Right lobe of liver (tissue), 6 donors: ENCODE results near the gene INPPL1. TPM values are rescaled to one million over a fixed set of nuclear protein-coding genes. Genes with fewer than 3 reads are reported as not detected.

Experiments used
- ATAC-seq, 4 donors: fragments of 200-7000 bp; cut with Tn5 transposase; one replicate each; pipeline ENCODE4 v1.9.1; 2020; ENCODE audit warnings: mild to moderate bottlenecking in 4 of 4, moderate library complexity in 4 of 4
- DNase-seq, 3 donors: peaks; one replicate each; pipeline ENCODE4 v3.0.0-alpha.2; 2020
- H3K27ac ChIP-seq, 3 donors: fragments of 200-600 bp; one replicate each; pipeline ENCODE4 v1.8.0; 2022
- H3K27me3 ChIP-seq, 2 donors: fragments of 200-600 bp; one replicate each; pipeline ENCODE4 v1.8.0; 2022
- H3K36me3 ChIP-seq, 4 donors: fragments of 200-600 bp; sonication (generic) in 1 of 4; one replicate each; pipeline versions ENCODE4 v1.5.1 to v1.8.0; 2017 to 2022; ENCODE audit warnings: control low read depth in 1 of 4
- H3K4me1 ChIP-seq, 4 donors: fragments of 200-600 bp; sonication (generic) in 1 of 4; one replicate each; pipeline versions ENCODE4 v1.5.1 to v1.8.0; 2017 to 2022; ENCODE audit warnings: control low read depth in 1 of 4
- H3K4me3 ChIP-seq, 3 donors: fragments of 200-600 bp; one replicate each; pipeline ENCODE4 v1.8.0; 2022
- H3K9me3 ChIP-seq, 4 donors: fragments of 200-600 bp; sonication (generic) in 1 of 4; one replicate each; pipeline versions ENCODE4 v1.5.1 to v1.8.0; 2017 to 2022; ENCODE audit warnings: control low read depth in 1 of 4
- POLR2A ChIP-seq: fragments of 450-650 bp; IDR thresholded peaks from one replicate; pipeline ENCODE4 v1.6.1; 2017; ENCODE audit warnings: antibody characterized with exemption, mild to moderate bottlenecking
- WGBS: methylation state at CpG from one replicate; pipeline ENCODE4 v1.1.6; 2018; ENCODE audit warnings: low coverage, low lambda C conversion rate; ENCODE audit not compliant: insufficient coverage; ENCODE audit errors: missing lambda C conversion rate; 5-methylcytosine and 5-hydroxymethylcytosine counted together
- intact Hi-C, 2 donors: fragments of 100-400 bp; cut with DNase I; formaldehyde crosslinking; loops; one replicate each; pipeline versions ENCODE4 v1.11.2 to v1.14.1; 2022
- total RNA-seq, 6 experiments: library from RNA; depleted of rRNA in 2 of 6; stranded (reverse); fragments of >200 nt in 2 of 6; fragmentation: NEBNext Ultra II Directional in 3 of 6; extraction: Animal tissue kit (Norgen Biotek cat#: 25700) in 3 of 6; gene quantifications; one replicate each; pipeline versions ENCODE4 v1.1.0 to v1.2.4, GENCODE V29; 2016 to 2023
- TF ChIP-seq, protein P1 (sequence below), 4 donors: fragments of 200-600 bp in 3 of 4; fragments of 450-650 bp in 1 of 4; IDR thresholded peaks; one replicate each; pipeline versions ENCODE4 v1.5.1 to v1.8.0; 2016 to 2022; ENCODE audit warnings: antibody characterized with exemption in 4 of 4, mild to moderate bottlenecking in 2 of 4
- donor health status: DM: no; HTN: yes; CAD: no.
- donor health status: DM: no; HTN: no; CAD: no.
- donor health status: DM: no; HTN: no; CAD: no.
- donor health status: DM: no; HTN: yes; CAD: no.
- donor health status: DM: no; HTN: yes; CAD: no.

The INPPL1 gene
- total RNA-seq, 6 experiments from 2014 or later, result 23.2 to 46.5 (median 37.4) TPM

DNA sequence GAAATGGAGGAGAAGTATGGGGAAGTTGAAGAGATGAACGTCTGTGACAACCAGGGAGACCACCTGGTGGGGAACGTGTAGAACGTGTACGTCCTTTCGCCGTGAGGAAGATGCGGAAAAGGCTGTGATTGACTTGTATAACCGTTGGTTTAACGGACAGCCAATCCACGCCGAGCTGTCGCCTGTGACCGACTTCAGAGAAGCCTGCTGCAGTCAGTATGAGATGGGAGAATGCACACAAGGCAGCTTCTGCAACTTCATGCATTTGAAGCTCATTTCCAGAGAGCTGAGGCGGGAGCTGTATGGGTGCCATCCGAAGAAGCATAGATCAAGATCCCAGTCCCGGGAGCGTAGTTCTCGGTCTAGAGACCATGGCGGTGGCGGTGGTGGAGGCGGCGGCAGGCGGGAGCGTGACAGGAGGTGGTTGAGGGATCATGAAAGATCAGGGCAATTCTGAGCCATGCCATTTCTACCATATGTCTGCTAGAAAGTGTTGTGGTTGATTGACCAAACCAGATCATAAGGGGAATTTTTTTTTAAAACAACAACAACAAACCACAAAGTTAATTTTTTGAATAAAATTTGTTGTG, 56.3 kb downstream of the INPPL1 start:
- ATAC-seq (no peak), DNase-seq (no peak)
- Histone ChIP-seq H3K27ac (no peak overlapping the region), H3K27me3 (no peaks in the 10 kb centered on the region), H3K36me3 (no peaks in the 10 kb centered on the region), H3K4me3 (no peak overlapping the region), H3K9me3 (no peaks in the 10 kb centered on the region), H3K4me1 (no peaks in the 10 kb centered on the region)
- WGBS, result 89% methylated on average over 20 of the region's 24 CpGs
- TF ChIP-seq, protein P1, sequence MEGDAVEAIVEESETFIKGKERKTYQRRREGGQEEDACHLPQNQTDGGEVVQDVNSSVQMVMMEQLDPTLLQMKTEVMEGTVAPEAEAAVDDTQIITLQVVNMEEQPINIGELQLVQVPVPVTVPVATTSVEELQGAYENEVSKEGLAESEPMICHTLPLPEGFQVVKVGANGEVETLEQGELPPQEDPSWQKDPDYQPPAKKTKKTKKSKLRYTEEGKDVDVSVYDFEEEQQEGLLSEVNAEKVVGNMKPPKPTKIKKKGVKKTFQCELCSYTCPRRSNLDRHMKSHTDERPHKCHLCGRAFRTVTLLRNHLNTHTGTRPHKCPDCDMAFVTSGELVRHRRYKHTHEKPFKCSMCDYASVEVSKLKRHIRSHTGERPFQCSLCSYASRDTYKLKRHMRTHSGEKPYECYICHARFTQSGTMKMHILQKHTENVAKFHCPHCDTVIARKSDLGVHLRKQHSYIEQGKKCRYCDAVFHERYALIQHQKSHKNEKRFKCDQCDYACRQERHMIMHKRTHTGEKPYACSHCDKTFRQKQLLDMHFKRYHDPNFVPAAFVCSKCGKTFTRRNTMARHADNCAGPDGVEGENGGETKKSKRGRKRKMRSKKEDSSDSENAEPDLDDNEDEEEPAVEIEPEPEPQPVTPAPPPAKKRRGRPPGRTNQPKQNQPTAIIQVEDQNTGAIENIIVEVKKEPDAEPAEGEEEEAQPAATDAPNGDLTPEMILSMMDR (IDR thresholded peaks at IDR 0.05), result no peak
- TF ChIP-seq POLR2A, result no peak
- intact Hi-C loops, result no loop called here

DNA sequence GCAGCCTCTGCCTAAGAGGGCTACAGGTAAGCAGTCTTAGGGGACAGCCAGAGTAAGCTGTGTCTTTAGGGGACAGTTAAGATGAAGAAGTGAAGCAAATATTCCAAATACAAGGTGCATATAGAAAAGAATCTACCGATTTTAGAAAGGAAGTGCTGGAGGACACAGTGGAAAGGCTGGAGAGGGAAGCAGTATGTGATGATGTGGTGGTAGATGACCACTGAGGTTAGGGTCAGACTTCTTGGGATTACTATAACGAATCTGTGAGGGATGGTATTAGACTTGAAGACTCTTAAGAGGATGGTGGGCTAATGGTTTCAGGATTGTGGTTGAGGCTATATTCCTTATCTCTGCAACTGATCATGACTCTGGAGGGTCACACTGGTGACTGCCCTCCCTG, 59.4 kb downstream of the INPPL1 start:
- Histone ChIP-seq H3K27me3 (no peaks in the 10 kb centered on the region), H3K27ac (no peak overlapping the region), H3K4me1 (no peaks in the 10 kb centered on the region), H3K9me3 (no peaks in the 10 kb centered on the region), H3K4me3 (no peak overlapping the region), H3K36me3 (no peaks in the 10 kb centered on the region)
- TF ChIP-seq POLR2A, result no peak
- TF ChIP-seq, protein P1 (IDR thresholded peaks at IDR 0.05), result no peak
- intact Hi-C loops, result no loop called here
- 68% methylated on average over 2 of the region's 2 CpGs for WGBS
- ATAC-seq (no peak), DNase-seq (no peak)

DNA sequence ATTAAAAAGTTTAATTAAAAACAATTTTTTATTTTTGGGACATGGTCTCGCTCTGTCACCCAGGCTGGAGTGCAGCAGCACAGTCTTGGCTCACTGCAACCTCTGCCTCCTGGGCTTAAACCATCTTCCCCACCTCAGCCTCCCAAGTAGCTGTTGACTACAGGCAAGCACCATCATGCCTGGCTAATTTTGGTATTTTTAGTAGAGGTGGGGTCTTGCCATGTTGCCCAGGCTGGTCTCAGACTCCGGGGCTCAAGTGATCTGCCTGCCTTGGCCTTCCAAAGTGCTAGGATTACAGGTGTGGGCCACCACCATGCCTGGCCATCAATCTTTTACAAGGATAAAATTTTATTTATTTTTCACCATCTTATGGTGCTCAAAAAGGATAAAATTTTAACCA, 62.7 kb downstream of the INPPL1 start:
- no peak for ATAC-seq

More for the DNA sequence above, 62.7 kb downstream of the INPPL1 start:
- Histone ChIP-seq H3K27me3 (no peaks in the 10 kb centered on the region), H3K9me3 (no peaks in the 10 kb centered on the region), H3K36me3 (no peaks in the 10 kb centered on the region), H3K27ac (no peak overlapping the region), H3K4me1 (no peaks in the 10 kb centered on the region), H3K4me3 (no peak overlapping the region)
- TF ChIP-seq POLR2A, result no peak
- TF ChIP-seq, protein P1 (IDR thresholded peaks at IDR 0.05), result no peak
- intact Hi-C loops, result no loop called here
- no peak for DNase-seq
- WGBS, result 80% methylated on average over 2 of the region's 2 CpGs

Other genes with a start within 250 kb of the INPPL1 start
- gene IL18BP, start 225.9 kb upstream of the INPPL1 start, total RNA-seq, result 10 to 100 TPM in 1 of 6 experiments, 1 to 10 TPM in 5; 2.2 to 13.0 (median 3.7) TPM
- 10 to 100 TPM; 47.3 to 62.5 (median 54.5) TPM for gene NUMA1, start 144.2 kb upstream of the INPPL1 start, total RNA-seq
- 1 to 10 TPM; 3.3 to 9.0 (median 6.1) TPM for gene LRRC51, start 143.9 kb upstream of the INPPL1 start, total RNA-seq
- 10 to 100 TPM; 30.3 to 92.2 (median 38.7) TPM for gene LAMTOR1, start 121.5 kb upstream of the INPPL1 start, total RNA-seq
- gene TOMT, start 118.8 kb upstream of the INPPL1 start, total RNA-seq, result under 1 TPM in 2 of 6 experiments, not detected in 4; 0.17 to 0.29 TPM
- gene ANAPC15, start 112.1 kb upstream of the INPPL1 start, total RNA-seq, result 10 to 100 TPM; 11.8 to 17.0 (median 14.2) TPM
- under 1 TPM in 3 of 6 experiments, not detected in 3; 0.27 to 0.98 (median 0.75) TPM for gene FOLR3, start 89.0 kb upstream of the INPPL1 start, total RNA-seq
- gene FOLR1, start 32.6 kb upstream of the INPPL1 start, total RNA-seq, result not detected
- gene FOLR2, start 8.0 kb upstream of the INPPL1 start, total RNA-seq, result 10 to 100 TPM in 2 of 6 experiments, 1 to 10 TPM in 4; 3.3 to 28.3 (median 8.6) TPM
- not detected for gene PHOX2A, start 19.4 kb downstream of the INPPL1 start, total RNA-seq
- 10 to 100 TPM; 17.5 to 35.5 (median 23.4) TPM for gene CLPB, start 209.8 kb downstream of the INPPL1 start, total RNA-seq